Limb (tissue), 2 donors: ENCODE measurements around the gene SPOCD1.

Experiments
- DNase-seq, 2 donors: peaks; one replicate each; pipeline ENCODE4 v3.0.0-alpha.2; 2016; ENCODE audit errors: extremely low spot score in 2 of 2

SPOCD1 gene

GRCh38 chr1:31815752-31816500, at the start of gene SPOCD1:
Gene SPOCD1, minus strand, starts transcription at chr1:31816022. Its CDS starts 689 bp downstream, at chr1:31815333.
- peak; percentile 36 to 70 for DNase-seq

- no peak for DNase-seq
Observed at GRCh38 chr1:31862071-31862470, 46.2 kb upstream of the SPOCD1 start.

DNA sequence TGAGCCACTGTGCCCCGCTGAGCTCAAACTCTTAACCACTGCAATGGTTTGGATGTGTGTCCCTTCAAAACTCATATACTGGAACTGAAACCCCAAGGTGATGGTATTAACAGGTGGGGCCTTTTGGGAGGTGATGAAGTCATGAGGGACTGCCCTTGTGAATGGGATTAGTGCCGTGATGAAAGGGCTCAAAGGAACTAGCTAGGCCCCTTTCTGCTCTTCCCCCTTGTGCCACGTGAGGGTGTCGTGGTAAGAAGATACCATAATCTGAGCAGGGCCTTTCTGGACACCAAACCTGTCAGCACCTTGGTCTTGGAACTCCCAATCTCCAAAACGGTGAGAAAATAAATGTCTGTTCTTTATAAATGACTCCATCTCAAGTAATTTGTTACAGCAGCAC, 45.5 kb upstream of the SPOCD1 start:
- DNase-seq: no peak

- no peak for DNase-seq
Observed at GRCh38 chr1:31860581-31860980, 44.8 kb upstream of the SPOCD1 start.

DNA sequence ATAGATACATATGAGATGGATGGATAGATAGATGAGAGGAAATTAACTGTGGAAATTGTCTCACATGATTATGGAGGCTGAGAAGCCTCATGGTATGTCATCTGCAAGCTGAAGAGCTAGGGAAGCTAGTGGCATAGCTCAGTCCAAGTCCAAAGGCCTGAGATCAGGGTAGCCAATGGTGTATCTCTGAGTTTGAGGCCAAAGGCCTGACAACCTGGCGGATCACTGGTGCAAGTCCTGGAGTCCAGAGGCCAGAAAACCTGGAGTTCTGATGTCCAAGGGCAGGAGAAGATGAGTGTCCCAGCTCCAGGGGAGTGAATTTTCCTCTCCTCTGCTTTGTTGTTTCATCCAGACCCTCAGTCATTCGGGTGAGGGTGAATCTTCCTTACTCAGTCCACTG, 43.9 kb upstream of the SPOCD1 start:
- DNase-seq: no peak

DNA sequence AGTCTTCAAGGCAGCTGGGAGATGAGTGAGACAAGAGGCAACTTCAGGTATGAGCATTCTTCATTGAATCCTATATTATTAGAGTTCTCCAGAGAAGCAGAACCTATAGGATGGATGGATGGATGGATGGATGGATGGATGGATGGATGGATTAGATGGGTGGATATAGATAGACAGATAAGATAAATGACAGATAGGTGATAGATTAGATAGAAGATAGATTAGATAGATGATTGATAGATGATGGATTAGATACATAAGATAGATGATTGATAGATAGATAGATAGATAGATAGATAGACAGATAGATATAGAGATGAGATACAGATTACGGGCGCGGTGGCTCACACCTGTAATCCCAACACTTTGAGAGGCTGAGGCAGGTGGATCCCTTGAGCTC, 43.2 kb upstream of the SPOCD1 start:
- DNase-seq: no peak

GRCh38 chr1:31857863-31858262, 42.0 kb upstream of the SPOCD1 start:
- no peak for DNase-seq

DNA sequence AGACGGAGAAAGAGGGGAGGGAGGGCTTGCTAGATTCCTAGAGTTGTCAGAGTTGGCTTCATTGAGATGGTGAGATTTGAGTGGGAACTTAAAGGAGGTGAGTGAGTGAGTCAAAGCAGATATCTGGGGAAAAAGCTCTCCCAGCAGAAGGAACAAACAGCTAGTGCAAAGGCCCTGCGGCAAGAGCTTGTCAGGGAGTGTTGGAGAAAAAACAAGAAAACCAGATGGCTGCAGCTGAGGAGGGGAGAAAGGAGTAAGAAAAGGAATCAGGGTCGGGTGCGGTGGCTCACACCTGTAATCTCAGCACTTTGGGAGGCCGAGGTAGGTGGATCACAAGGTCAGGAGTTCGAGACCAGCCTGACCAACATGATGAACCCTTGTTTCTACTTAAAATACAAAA, 40.3 kb upstream of the SPOCD1 start:
- DNase-seq: no peak

- no peak for DNase-seq
Observed at GRCh38 chr1:31855038-31855845, 39.4 kb upstream of the SPOCD1 start.

GRCh38 chr1:31849653-31850052, 33.8 kb upstream of the SPOCD1 start:
- DNase-seq: no peak

- no peak for DNase-seq
Observed at GRCh38 chr1:31848381-31848897, 32.6 kb upstream of the SPOCD1 start.

GRCh38 chr1:31846484-31846883, 30.7 kb upstream of the SPOCD1 start:
- no peak for DNase-seq

GRCh38 chr1:31843506-31843905, 27.7 kb upstream of the SPOCD1 start:
- DNase-seq: no peak

DNA sequence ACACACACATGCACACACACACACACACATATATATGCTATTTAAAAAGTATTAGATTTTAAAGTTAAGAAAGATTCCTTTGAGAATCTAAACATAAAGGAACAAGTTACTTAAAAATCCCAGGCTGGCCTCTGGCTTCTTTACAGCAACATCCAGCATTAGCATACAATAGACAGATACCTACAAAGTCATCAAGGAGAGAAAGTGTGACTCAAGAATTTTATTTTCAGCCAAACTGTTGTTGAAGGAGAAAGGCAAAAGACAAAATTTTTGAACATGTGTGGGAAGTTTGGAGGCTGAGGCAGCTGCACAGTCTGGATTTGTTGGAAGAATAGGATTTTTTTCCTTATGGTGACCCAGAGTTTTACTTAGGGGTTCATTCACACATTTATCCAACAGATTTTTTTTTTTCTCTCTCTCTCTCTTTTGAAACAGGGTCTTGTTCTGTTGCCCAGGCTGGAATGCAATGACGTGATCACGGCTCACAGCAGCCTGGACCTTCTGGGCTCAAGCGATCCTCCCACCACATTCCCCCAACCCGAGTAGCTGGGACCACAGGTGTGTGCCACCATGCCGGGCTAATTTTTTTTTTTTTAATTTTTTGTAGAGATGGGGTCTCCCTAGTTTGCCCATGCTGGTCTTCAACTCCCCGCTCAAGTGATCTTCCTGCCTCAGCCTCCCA, 24.0 kb upstream of the SPOCD1 start:
- DNase-seq: no peak

GRCh38 chr1:31837451-31838158, 21.8 kb upstream of the SPOCD1 start:
- DNase-seq: no peak

DNA sequence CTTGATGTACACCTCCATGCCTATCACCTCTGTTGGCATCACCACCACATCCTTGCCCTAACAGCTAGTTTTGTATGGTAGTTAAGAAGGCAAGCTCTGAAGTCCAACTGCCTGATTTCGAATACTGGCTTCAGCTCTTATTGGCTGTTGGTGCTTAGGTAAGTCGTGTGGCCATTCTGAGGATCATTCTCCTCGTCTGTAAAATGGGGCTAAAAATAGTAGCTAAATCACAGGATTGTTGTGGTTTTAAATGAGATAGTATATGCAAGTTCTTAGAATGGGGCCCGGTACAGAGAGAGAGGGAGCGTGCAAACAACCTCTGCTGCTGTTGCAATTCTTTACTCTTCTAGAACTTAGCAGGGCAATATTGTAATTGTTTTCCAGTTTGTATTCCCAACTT, 20.8 kb upstream of the SPOCD1 start:
- no peak for DNase-seq

DNA sequence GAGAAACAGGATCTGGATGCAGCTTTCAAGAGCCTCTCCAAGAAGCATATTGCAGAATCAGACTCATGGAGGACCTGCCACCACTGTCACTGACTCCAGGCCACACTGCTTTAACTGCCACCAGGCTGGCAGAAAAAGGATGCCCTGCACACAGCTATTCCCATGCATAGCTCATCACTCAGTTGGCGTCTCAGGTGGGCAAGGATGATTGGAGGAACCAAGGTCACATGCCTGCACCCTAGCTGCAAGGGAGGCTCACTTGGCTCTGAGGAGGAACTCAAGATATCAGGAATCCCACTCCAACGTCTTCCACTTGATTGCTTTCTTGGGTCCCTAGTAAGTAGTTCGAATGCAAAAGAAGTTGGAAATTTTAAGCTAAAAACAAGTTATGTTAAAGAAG, 19.6 kb upstream of the SPOCD1 start:
- no peak for DNase-seq

DNA sequence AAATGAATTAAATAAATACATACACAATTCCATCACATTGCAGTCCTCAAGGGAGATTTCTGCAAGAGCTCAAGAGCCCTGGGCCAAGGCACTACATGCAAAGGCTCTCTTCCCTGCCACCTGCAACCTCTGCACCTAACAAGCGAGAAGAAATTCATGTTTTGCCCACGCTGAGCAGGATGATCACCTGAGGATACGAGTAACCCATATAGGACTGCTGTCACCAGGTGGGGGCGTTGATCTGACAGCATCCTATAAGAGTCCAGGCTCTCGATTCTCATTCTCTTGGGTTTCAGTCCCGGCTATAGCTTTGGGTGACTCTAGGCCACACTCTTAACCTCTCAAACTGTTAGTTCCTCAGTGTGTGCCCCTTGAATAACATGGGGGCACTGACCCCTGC, 18.7 kb upstream of the SPOCD1 start:
- no peak for DNase-seq

DNA sequence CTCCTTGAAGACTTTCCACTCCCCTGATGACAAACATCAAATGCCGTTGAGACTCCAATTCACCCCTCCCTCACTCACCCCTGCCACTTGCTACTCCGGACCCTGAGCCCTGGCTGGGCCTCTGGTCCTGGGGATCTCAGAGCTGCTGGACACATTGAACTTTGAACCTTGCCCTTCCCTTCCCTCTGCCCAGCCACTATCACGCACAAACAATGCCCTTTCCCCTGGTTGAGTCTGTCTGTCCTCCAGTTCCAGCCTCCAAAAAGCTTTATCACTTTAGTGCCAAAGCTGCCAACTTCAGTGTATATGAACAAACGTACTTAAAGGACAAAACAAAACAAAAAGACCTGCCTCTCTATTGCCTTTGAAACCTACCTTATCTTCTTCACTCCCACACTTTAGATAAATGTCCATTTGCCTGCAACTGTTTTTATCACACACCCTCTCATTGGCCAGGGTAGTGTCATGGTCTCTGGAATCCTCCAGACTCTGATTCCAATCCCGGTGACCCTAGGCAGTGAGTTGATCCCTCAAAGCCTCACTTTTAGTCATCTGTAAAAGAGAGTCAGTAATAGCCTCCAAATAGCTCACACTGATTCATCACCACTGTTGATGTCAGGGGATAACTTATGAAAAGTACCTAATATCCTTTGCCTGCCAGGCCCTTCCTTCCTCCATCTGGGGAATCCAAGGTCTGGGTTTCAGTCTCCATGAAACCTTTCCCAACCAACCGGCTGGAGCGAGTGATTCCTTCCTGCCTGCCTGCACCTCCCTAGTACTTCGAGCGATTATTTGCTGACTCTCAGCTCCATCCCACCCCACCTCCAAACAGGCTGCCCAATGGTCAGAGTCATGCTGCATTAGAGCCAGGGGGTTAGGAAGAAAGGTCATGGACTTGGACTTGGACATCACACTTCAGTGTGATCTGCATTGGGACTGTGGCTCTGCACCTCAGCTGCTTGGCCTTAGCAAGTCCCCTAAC, 15.9 kb upstream of the SPOCD1 start:
- no peak for DNase-seq

GRCh38 chr1:31830511-31830910, 14.7 kb upstream of the SPOCD1 start:
- no peak for DNase-seq
